NOMO-1 (cell line): ENCODE measurements around the gene PLCXD1.
"Not testable (repeated sequence)": the region's sequence is repeated elsewhere in the genome, so short reads cannot be mapped to it uniquely, and the experiment has no call there.

ENCODE experiments used
- DNase-seq, 2 experiments: peaks; one replicate each; lab custom pipeline; 2025; ENCODE audit not compliant: unreplicated experiment in 2 of 2; lab: John Stamatoyannopoulos, UW

The PLCXD1 gene

GRCh38 chrX:262381-262909 lies 18.7 kb upstream of the PLCXD1 start:
- DNase-seq = no peak

- DNase-seq = not testable (repeated sequence)
Measured at GRCh38 chrX:264006-264405, 17.2 kb upstream of the PLCXD1 start.

- DNase-seq = no peak
Measured at GRCh38 chrX:264634-265455, 16.3 kb upstream of the PLCXD1 start.

- no peak for DNase-seq
Measured at GRCh38 chrX:265502-265901, 15.7 kb upstream of the PLCXD1 start.

- no peak for DNase-seq
Measured at GRCh38 chrX:267771-268261, 13.4 kb upstream of the PLCXD1 start.

GRCh38 chrX:270848-271367 lies 10.3 kb upstream of the PLCXD1 start:
- no peak for DNase-seq

GRCh38 chrX:274904-275475 lies 6.2 kb upstream of the PLCXD1 start:
- no peak for DNase-seq

- no peak for DNase-seq
Measured at GRCh38 chrX:275476-275966, 5.7 kb upstream of the PLCXD1 start.

GRCh38 chrX:275967-276580 lies 5.1 kb upstream of the PLCXD1 start:
- DNase-seq = no peak

- DNase-seq = no peak
Measured at GRCh38 chrX:276581-277201, 4.5 kb upstream of the PLCXD1 start.

- not testable (repeated sequence) for DNase-seq
Measured at GRCh38 chrX:279757-280604, 1.2 kb upstream of the PLCXD1 start.

GRCh38 chrX:280722-281121 lies 459 bp upstream of the PLCXD1 start:
- DNase-seq = not testable (repeated sequence)

- DNase-seq = not testable (repeated sequence)
Measured at GRCh38 chrX:282000-282681, 960 bp downstream of the PLCXD1 start.

- no peak for DNase-seq
Measured at GRCh38 chrX:283115-283845, 2.1 kb downstream of the PLCXD1 start.

GRCh38 chrX:285076-285677 lies 4.0 kb downstream of the PLCXD1 start:
- no peak for DNase-seq

- no peak for DNase-seq
Measured at GRCh38 chrX:287670-288069, 6.5 kb downstream of the PLCXD1 start.

GRCh38 chrX:288561-288991 lies 7.4 kb downstream of the PLCXD1 start:
- no peak for DNase-seq
